GM10266 (cell line): Measurements from ENCODE around the gene SYNE1.
"Not testable (repeated sequence)": the region's sequence is repeated elsewhere in the genome, so short reads cannot be mapped to it uniquely, and the experiment has no call there.

Source experiments
- DNase-seq: peaks from one replicate; pipeline ENCODE4 v3.0.0; 2012; ENCODE audit errors: extremely low spot score
- TF ChIP-seq, protein P1 (sequence below): IDR thresholded peaks from 2 replicates; pipeline ENCODE4 v1.5.1; 2012; ENCODE audit warnings: mild to moderate bottlenecking, low read depth; ENCODE audit not compliant: control insufficient read depth, insufficient read depth; ENCODE audit errors: missing control alignments

SYNE1 gene

GRCh38 chr6:152150196-152150595 is 487.0 kb downstream of the SYNE1 start:
- TF ChIP-seq, protein P1, sequence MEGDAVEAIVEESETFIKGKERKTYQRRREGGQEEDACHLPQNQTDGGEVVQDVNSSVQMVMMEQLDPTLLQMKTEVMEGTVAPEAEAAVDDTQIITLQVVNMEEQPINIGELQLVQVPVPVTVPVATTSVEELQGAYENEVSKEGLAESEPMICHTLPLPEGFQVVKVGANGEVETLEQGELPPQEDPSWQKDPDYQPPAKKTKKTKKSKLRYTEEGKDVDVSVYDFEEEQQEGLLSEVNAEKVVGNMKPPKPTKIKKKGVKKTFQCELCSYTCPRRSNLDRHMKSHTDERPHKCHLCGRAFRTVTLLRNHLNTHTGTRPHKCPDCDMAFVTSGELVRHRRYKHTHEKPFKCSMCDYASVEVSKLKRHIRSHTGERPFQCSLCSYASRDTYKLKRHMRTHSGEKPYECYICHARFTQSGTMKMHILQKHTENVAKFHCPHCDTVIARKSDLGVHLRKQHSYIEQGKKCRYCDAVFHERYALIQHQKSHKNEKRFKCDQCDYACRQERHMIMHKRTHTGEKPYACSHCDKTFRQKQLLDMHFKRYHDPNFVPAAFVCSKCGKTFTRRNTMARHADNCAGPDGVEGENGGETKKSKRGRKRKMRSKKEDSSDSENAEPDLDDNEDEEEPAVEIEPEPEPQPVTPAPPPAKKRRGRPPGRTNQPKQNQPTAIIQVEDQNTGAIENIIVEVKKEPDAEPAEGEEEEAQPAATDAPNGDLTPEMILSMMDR: no peak
- no peak for DNase-seq

DNA sequence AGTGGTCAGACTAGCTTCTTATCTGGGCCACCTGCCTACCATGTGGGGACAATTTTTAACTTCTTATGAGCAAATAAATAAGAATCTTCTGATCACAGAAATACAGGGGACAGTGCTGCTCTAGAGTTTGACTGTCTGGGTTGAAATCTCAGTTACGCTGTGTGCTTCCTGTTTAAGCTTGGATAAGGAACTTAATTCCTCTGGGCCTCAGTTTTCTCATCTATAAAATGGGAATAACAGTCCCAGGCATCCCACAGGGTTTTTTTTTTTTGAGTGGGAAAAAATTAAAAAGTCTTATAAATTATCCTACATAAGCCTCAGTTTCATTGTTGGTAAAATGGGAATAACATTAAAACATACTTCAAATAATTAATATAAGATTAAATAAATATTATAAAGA is 488.8 kb downstream of the SYNE1 start:
- no peak for DNase-seq

GRCh38 chr6:152147269-152147668 is 489.9 kb downstream of the SYNE1 start:
- TF ChIP-seq, protein P1: no peak

More for the DNA sequence above, 488.8 kb downstream of the SYNE1 start:
- TF ChIP-seq, protein P1: no peak

DNA sequence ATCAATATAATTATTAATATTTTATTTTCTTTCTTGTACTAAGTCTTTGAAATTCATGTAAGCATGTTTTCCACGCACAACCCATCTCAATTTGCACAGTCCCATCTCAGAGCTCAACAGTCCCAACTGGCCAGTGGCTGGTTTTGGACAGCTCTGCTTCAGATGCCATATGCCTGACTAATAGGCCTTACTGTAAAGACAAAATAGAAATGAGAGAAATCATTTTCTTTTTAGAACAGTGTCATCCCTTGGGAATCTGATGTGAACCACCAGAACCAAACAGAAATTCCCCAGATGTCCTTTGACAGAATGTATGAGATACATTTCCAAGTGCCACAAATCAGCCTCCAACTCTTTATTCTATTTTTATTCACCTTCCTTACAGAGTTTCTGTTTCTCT is 490.8 kb downstream of the SYNE1 start:
- TF ChIP-seq, protein P1: no peak

More at GRCh38 chr6:152147269-152147668, 489.9 kb downstream of the SYNE1 start:
- no peak for DNase-seq

GRCh38 chr6:152143359-152143758 is 493.8 kb downstream of the SYNE1 start:
- TF ChIP-seq, protein P1: no peak
- DNase-seq: no peak

More for the DNA sequence above, 490.8 kb downstream of the SYNE1 start:
- DNase-seq: no peak

GRCh38 chr6:152142105-152142504 is 495.1 kb downstream of the SYNE1 start:
- DNase-seq: no peak
- TF ChIP-seq, protein P1: no peak

- DNase-seq: not testable (repeated sequence)
Measured at GRCh38 chr6:152138344-152138743, 498.8 kb downstream of the SYNE1 start.

- TF ChIP-seq, protein P1: no peak
- DNase-seq: no peak
Measured at GRCh38 chr6:152136449-152136825, 500.7 kb downstream of the SYNE1 start.
